ENCODE data around the gene INPP5K.
"Not testable (repeated sequence)": the region's sequence is repeated elsewhere in the genome, so short reads cannot be mapped to it uniquely, and the experiment has no call there.

DNA sequence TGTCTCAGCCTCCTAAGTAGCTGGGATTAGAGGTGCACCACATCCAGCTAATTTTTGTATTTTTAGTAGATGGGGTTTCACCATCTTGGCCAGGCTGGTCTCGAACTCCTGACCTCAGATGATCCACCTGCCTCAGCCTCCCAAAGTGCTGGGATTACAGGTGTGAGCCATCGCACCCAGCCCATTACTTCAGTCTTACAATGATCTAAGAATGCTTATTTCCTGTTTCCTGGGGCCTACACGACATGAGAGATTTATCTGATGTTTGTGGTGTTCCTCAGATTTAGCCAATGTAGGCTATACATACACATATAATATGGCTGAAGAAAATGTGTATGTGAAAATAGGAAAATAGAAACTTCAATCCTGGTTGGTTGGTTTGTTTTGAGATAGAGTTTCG is 10.5 kb upstream of the INPP5K start:
- TF ChIP-seq, protein P1, sequence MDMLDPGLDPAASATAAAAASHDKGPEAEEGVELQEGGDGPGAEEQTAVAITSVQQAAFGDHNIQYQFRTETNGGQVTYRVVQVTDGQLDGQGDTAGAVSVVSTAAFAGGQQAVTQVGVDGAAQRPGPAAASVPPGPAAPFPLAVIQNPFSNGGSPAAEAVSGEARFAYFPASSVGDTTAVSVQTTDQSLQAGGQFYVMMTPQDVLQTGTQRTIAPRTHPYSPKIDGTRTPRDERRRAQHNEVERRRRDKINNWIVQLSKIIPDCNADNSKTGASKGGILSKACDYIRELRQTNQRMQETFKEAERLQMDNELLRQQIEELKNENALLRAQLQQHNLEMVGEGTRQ (IDR thresholded peaks at IDR 0.05; ENCODE audit: borderline replicate concordance, low read depth, low read length), result not testable (repeated sequence)
- not testable (repeated sequence) for TF ChIP-seq POLR2AphosphoS5 (IDR thresholded peaks at IDR 0.05; ENCODE audit: low read length); POLR2A (IDR thresholded peaks at IDR 0.05; ENCODE audit: low read depth, low read length); SIN3A (IDR thresholded peaks at IDR 0.05; ENCODE audit: low read depth, low read length); HDAC2 (IDR thresholded peaks at IDR 0.05); SUPT20H (IDR thresholded peaks at IDR 0.05; ENCODE audit: borderline replicate concordance, control insufficient read depth, low read depth, low read length); RAD21 (IDR thresholded peaks at IDR 0.05; ENCODE audit: insufficient read depth, low read depth, low read length); EZH2 (IDR thresholded peaks at IDR 0.05; ENCODE audit: borderline replicate concordance, control insufficient read depth, low read depth, low read length); TBL1XR1 (IDR thresholded peaks at IDR 0.05; ENCODE audit: low read depth, low read length); YY1 (IDR thresholded peaks at IDR 0.05; ENCODE audit: low read depth, low read length)
- TF ChIP-seq, protein P2, sequence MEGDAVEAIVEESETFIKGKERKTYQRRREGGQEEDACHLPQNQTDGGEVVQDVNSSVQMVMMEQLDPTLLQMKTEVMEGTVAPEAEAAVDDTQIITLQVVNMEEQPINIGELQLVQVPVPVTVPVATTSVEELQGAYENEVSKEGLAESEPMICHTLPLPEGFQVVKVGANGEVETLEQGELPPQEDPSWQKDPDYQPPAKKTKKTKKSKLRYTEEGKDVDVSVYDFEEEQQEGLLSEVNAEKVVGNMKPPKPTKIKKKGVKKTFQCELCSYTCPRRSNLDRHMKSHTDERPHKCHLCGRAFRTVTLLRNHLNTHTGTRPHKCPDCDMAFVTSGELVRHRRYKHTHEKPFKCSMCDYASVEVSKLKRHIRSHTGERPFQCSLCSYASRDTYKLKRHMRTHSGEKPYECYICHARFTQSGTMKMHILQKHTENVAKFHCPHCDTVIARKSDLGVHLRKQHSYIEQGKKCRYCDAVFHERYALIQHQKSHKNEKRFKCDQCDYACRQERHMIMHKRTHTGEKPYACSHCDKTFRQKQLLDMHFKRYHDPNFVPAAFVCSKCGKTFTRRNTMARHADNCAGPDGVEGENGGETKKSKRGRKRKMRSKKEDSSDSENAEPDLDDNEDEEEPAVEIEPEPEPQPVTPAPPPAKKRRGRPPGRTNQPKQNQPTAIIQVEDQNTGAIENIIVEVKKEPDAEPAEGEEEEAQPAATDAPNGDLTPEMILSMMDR (IDR thresholded peaks at IDR 0.05 in 2 of 3, conservative IDR thresholded peaks at IDR 0.05 in 1 of 3; ENCODE audit: control insufficient read depth in 2 of 3, extremely low read depth in 1 of 3, insufficient read depth in 1 of 3, low read depth in 3 of 3, low read length in 3 of 3), result not testable (repeated sequence)
